Measurements from ENCODE around the gene MRM3. TPM values are rescaled to one million over a fixed set of nuclear protein-coding genes. Genes with fewer than 3 reads are reported as not detected.

MRM3 gene
- total RNA-seq, 1 donor from 2014 or later: 15.9 TPM

DNA sequence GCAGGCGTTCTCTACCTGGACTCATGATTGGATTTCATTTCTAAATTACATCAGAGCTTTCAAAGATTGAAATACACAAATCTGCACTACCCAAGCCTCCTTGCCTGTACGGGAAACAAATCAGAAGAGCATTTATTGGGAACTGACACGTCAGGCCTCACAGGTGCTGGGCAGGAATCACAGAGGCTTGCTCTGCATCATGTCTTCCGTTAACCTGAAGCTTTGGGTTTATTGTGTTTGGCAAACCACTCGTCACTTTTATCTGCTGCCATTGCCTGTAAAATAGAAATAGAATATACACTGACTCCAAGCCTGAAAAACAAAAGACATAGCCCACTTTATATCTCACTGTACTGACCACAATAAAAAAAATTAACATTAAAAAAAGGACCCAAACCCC, 22.2 kb upstream of the MRM3 start:
- peaks cover 24% of the 10 kb centered on the region for H3K36me3 Mint-ChIP-seq (ENCODE audit: low read depth, unreplicated experiment)
- TF ChIP-seq, protein P1, sequence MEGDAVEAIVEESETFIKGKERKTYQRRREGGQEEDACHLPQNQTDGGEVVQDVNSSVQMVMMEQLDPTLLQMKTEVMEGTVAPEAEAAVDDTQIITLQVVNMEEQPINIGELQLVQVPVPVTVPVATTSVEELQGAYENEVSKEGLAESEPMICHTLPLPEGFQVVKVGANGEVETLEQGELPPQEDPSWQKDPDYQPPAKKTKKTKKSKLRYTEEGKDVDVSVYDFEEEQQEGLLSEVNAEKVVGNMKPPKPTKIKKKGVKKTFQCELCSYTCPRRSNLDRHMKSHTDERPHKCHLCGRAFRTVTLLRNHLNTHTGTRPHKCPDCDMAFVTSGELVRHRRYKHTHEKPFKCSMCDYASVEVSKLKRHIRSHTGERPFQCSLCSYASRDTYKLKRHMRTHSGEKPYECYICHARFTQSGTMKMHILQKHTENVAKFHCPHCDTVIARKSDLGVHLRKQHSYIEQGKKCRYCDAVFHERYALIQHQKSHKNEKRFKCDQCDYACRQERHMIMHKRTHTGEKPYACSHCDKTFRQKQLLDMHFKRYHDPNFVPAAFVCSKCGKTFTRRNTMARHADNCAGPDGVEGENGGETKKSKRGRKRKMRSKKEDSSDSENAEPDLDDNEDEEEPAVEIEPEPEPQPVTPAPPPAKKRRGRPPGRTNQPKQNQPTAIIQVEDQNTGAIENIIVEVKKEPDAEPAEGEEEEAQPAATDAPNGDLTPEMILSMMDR (IDR thresholded peaks at IDR 0.05; ENCODE audit: unreplicated experiment): no peak
- no peaks in the 10 kb centered on the region for H3K9me3 Mint-ChIP-seq (ENCODE audit: unreplicated experiment)
- no peak overlapping the region for H3K27ac Mint-ChIP-seq (ENCODE audit: unreplicated experiment)
- peaks cover 7% of the 10 kb centered on the region for H3K4me1 Mint-ChIP-seq (ENCODE audit: unreplicated experiment)
- H3K27me3 Mint-ChIP-seq (ENCODE audit: unreplicated experiment): peaks cover 1% of the 10 kb centered on the region
- no peak overlapping the region for H3K4me3 Mint-ChIP-seq (ENCODE audit: unreplicated experiment)
- no peak for DNase-seq (ENCODE audit: low spot score)

DNA sequence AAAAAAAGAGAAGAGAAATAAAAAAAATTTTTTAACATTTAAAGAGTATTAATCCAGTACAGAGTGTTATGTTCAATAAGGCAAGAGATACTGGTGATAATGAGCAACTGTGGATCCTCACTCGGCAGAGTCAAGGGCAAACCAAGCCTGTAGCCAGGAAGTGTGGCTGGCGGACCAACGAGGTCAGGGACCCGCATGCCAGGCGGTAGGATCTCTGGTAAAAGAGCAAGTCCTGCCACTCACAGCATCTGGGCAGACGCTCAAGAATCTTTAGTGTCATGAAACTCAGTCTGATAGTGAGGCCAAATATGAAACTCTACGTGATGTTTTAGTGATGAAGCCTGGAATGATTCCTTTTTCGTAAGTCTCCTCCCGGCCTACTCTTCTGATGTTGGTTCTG, 21.8 kb upstream of the MRM3 start:
- Mint-ChIP-seq H3K27me3 (ENCODE audit: unreplicated experiment) (peaks cover 1% of the 10 kb centered on the region), H3K9me3 (ENCODE audit: unreplicated experiment) (no peaks in the 10 kb centered on the region), H3K27ac (ENCODE audit: unreplicated experiment) (no peak overlapping the region), H3K36me3 (ENCODE audit: low read depth, unreplicated experiment) (peaks cover 28% of the 10 kb centered on the region), H3K4me1 (ENCODE audit: unreplicated experiment) (peaks cover 7% of the 10 kb centered on the region), H3K4me3 (ENCODE audit: unreplicated experiment) (no peak overlapping the region)
- DNase-seq (ENCODE audit: low spot score): no peak
- TF ChIP-seq, protein P1 (IDR thresholded peaks at IDR 0.05; ENCODE audit: unreplicated experiment): no peak

DNA sequence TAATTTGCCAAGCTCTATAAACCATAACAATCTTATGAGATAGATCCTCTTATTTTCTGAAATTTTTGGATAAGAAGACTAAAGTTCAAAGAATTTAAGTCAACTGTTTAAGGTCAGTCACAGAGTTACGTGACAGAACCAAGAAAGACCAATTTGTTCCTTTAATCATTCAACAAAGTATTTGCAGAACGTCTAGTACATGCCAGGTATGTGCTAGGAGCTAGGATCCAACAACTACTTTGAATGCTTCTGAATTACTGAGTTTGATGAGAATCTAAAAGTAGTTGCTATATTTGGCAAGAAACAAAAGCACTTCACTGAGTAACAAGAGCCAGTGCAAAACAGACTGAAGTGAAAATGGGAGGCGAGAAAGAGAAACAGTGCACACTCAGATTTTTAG, 15.1 kb upstream of the MRM3 start:
- H3K27ac Mint-ChIP-seq (ENCODE audit: unreplicated experiment): no peak overlapping the region
- peak overlapping the region; percentile 13 for H3K4me3 Mint-ChIP-seq (ENCODE audit: unreplicated experiment)
- H3K27me3 Mint-ChIP-seq (ENCODE audit: unreplicated experiment): no peaks in the 10 kb centered on the region
- TF ChIP-seq, protein P1 (IDR thresholded peaks at IDR 0.05; ENCODE audit: unreplicated experiment): no peak
- H3K9me3 Mint-ChIP-seq (ENCODE audit: unreplicated experiment): no peaks in the 10 kb centered on the region
- H3K4me1 Mint-ChIP-seq (ENCODE audit: unreplicated experiment): no peaks in the 10 kb centered on the region
- peaks cover 46% of the 10 kb centered on the region for H3K36me3 Mint-ChIP-seq (ENCODE audit: low read depth, unreplicated experiment)
- no peak for DNase-seq (ENCODE audit: low spot score)

DNA sequence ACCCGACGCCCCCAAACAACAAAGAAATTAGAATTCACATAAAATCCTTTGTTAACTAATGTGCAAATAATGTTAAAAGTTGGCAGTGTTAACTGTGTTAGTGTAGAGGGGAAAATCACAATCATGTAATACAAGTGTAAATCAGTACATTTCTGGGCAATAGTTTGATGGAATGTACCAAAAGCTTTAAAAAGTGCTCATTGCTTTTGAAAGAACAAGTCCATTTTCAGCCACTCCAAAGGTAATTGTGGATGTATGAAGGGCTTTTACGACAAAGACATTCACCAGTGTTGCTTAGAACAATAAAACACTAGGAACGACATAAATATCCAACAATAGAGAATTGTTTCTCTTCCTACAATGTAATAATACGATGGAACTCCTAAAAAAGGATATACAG, 9.1 kb upstream of the MRM3 start:
- H3K4me3 Mint-ChIP-seq (ENCODE audit: unreplicated experiment): no peak overlapping the region
- no peaks in the 10 kb centered on the region for H3K27me3 Mint-ChIP-seq (ENCODE audit: unreplicated experiment)
- TF ChIP-seq, protein P1 (IDR thresholded peaks at IDR 0.05; ENCODE audit: unreplicated experiment): no peak
- no peak for DNase-seq (ENCODE audit: low spot score)
- no peaks in the 10 kb centered on the region for H3K4me1 Mint-ChIP-seq (ENCODE audit: unreplicated experiment)
- H3K9me3 Mint-ChIP-seq (ENCODE audit: unreplicated experiment): no peaks in the 10 kb centered on the region
- no peak overlapping the region for H3K27ac Mint-ChIP-seq (ENCODE audit: unreplicated experiment)
- H3K36me3 Mint-ChIP-seq (ENCODE audit: low read depth, unreplicated experiment): peaks cover 54% of the 10 kb centered on the region

DNA sequence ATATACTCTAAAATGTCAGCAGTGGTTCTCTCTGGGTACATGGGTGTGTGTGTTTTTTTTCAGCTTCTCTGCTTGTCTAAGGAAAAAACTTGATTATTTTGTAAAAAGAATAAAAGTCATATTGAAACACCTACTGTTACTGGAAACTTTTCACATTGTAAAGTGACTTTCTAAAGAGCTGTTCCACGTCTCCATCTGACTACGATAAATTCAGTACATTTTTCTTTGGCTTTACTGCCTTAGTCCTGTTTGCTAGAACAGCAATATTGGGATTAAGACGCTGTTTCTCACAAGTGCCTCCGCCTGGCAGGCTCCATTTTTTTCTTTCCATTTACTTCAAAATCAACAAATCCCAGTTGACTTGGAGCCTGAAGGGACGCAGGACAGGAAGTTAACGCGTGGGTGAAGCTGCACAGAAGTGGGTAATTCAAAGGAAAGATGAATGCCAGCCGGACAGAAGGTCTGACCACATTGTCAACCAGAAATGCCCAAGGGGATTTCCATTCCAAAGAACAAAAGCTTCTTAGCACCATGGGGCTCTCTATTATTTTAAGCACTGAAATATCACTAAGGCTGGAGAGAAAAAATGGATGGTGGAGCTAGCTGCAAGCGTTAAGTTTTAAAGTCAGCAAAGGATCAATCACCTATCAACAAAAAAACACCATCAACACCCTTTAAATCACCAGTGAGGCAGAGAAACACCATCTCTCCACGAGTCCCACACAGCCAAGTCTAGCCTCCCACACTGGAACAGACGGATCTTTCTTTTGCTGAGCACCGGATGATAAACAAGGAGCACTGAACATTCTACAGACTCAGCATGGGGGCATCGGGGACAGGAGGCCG, 8.5 kb upstream of the MRM3 start:
- Mint-ChIP-seq H3K9me3 (ENCODE audit: unreplicated experiment) (no peaks in the 10 kb centered on the region), H3K4me1 (ENCODE audit: unreplicated experiment) (no peaks in the 10 kb centered on the region), H3K27me3 (ENCODE audit: unreplicated experiment) (no peaks in the 10 kb centered on the region), H3K36me3 (ENCODE audit: low read depth, unreplicated experiment) (peaks cover 58% of the 10 kb centered on the region), H3K4me3 (ENCODE audit: unreplicated experiment) (no peak overlapping the region), H3K27ac (ENCODE audit: unreplicated experiment) (no peak overlapping the region)
- TF ChIP-seq, protein P1 (IDR thresholded peaks at IDR 0.05; ENCODE audit: unreplicated experiment): no peak
- DNase-seq (ENCODE audit: low spot score): no peak
